ENCODE results near the gene TNFRSF25. TPM values are rescaled to one million over a fixed set of nuclear protein-coding genes. Genes with fewer than 3 reads are reported as not detected.

TNFRSF25 gene, protein sequence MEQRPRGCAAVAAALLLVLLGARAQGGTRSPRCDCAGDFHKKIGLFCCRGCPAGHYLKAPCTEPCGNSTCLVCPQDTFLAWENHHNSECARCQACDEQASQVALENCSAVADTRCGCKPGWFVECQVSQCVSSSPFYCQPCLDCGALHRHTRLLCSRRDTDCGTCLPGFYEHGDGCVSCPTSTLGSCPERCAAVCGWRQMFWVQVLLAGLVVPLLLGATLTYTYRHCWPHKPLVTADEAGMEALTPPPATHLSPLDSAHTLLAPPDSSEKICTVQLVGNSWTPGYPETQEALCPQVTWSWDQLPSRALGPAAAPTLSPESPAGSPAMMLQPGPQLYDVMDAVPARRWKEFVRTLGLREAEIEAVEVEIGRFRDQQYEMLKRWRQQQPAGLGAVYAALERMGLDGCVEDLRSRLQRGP
- total RNA-seq (2022), result 27.6 and 33.7 TPM in 2 replicates
- Bru-seq, nascent RNA, result percentile 66 among the genes with signal in this experiment
- BruChase-seq, experiment 1, labeled RNA remaining after a 6-hour chase, result percentile 91 among the genes with signal in this experiment
- BruChase-seq, experiment 2, labeled RNA remaining after a 2-hour chase, result percentile 79 among the genes with signal in this experiment
- long read RNA-seq, partial matches to known transcripts, result 0 of 14 reads
- long read RNA-seq, other reads (novel, unspliced or antisense), result 10 of 14 reads

DNA sequence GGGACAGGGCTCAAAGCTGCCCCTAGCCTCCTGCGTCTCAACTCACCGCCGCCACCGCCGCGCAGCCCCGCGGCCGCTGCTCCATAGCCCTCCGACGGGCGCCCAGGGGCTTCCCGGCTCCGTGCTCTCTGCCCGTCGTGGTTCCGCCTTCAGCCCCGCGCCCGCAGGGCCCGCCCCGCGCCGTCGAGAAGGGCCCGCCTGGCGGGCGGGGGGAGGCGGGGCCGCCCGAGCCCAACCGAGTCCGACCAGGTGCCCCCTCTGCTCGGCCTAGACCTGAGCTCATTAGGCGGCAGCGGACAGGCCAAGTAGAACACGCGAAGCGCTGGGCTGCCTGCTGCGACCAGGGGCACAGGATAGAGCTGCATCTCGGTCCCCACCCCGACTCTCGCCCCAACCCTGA lies at the start of gene TNFRSF25:
Gene TNFRSF25 (minus strand): TSS at position 151 of the 400 bp plus-strand sequence. CDS start 66 bp downstream, at position 85.
- no peak within 1 kb of the TSS for H3K27ac Mint-ChIP-seq (ENCODE audit: low read depth, unreplicated experiment)
- ChIA-PET POLR2A (no interaction called here), CTCF (interaction anchor here (1.2 kb wide), 1 partner anchor 10 kb away, joined by 5 read pairs; no protein-coding TSS in a partner anchor)
- no peak within 1 kb of the TSS for H3K4me3 Mint-ChIP-seq (ENCODE audit: unreplicated experiment)
- H3K4me1 Mint-ChIP-seq (ENCODE audit: insufficient read depth, unreplicated experiment), result peaks cover 5% of the 10 kb centered on the region
- no peak for DNase-seq (ENCODE audit: unreplicated experiment)
- BruUV-seq (replicated peaks), result no TSS peak
- TF ChIP-seq, protein P1, sequence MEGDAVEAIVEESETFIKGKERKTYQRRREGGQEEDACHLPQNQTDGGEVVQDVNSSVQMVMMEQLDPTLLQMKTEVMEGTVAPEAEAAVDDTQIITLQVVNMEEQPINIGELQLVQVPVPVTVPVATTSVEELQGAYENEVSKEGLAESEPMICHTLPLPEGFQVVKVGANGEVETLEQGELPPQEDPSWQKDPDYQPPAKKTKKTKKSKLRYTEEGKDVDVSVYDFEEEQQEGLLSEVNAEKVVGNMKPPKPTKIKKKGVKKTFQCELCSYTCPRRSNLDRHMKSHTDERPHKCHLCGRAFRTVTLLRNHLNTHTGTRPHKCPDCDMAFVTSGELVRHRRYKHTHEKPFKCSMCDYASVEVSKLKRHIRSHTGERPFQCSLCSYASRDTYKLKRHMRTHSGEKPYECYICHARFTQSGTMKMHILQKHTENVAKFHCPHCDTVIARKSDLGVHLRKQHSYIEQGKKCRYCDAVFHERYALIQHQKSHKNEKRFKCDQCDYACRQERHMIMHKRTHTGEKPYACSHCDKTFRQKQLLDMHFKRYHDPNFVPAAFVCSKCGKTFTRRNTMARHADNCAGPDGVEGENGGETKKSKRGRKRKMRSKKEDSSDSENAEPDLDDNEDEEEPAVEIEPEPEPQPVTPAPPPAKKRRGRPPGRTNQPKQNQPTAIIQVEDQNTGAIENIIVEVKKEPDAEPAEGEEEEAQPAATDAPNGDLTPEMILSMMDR (IDR thresholded peaks at IDR 0.05; ENCODE audit: unreplicated experiment), result no peak
- intact Hi-C loops (cut with micrococcal nuclease), result no loop called here
- no peaks in the 10 kb centered on the region for H3K27me3 Mint-ChIP-seq (ENCODE audit: insufficient read depth, unreplicated experiment)
- H3K36me3 Mint-ChIP-seq (ENCODE audit: insufficient read depth, unreplicated experiment), result peaks cover 50% of the 10 kb centered on the region
- no peaks in the 10 kb centered on the region for H3K9me3 Mint-ChIP-seq (ENCODE audit: unreplicated experiment)

DNA sequence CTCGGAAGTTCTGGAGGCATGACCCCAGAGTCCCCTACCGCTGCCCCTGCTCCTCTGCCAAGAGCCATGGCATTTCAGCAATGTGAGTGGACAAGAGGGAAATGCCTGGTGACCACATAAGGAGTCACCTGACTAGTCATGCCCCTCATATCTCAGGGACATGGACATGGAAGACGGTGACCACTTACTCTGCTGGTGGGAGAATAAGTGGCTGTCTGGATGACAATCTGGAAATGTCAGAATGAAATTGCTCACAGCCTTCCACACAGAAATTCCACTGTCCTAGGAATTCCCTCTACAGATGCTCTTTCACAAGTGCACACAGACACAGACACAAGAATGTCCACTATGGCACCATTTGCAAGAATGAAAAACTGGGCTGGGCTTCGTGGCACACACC lies 49.8 kb upstream of the TNFRSF25 start:
- Mint-ChIP-seq H3K4me1 (ENCODE audit: insufficient read depth, unreplicated experiment) (peaks cover 13% of the 10 kb centered on the region), H3K27ac (ENCODE audit: low read depth, unreplicated experiment) (no peak overlapping the region), H3K36me3 (ENCODE audit: insufficient read depth, unreplicated experiment) (no peaks in the 10 kb centered on the region), H3K27me3 (ENCODE audit: insufficient read depth, unreplicated experiment) (no peaks in the 10 kb centered on the region), H3K4me3 (ENCODE audit: unreplicated experiment) (no peak overlapping the region), H3K9me3 (ENCODE audit: unreplicated experiment) (no peaks in the 10 kb centered on the region)
- no TSS peak for BruUV-seq (replicated peaks)
- intact Hi-C loops (cut with micrococcal nuclease), result no loop called here
- DNase-seq (ENCODE audit: unreplicated experiment), result no peak
- TF ChIP-seq, protein P1 (IDR thresholded peaks at IDR 0.05; ENCODE audit: unreplicated experiment), result no peak
- POLR2A ChIA-PET, result no interaction called here
- CTCF ChIA-PET, result no interaction called here

DNA sequence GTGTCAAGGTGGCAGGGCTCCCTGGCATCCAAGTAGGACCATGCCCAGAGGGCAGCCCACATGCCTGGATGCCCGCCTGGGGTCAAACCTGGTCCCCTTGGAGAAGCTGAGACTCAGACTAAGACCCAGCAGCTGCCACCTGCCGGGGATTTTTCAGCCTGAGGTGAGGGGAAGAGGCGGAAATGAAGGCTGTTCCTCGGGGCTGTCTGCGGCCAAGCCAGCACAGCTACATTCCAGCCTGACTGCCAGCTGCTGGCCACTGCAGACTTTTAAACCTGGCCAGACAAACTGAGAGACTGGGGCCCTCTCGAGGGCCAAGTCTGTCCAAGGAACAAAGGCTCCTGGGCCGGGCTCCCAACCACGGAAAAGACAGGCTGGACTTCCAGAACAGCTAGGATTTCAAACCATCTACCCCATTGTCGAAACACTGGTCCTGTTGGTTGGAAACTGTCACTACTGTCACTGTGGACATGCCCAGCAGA lies 47.4 kb upstream of the TNFRSF25 start:
- CTCF ChIA-PET, result interaction anchor here (0.5 kb wide), 1 partner anchor 27 kb away, joined by 4 read pairs; no protein-coding TSS in a partner anchor
- DNase-seq (ENCODE audit: unreplicated experiment), result no peak
- TF ChIP-seq, protein P1 (IDR thresholded peaks at IDR 0.05; ENCODE audit: unreplicated experiment), result no peak
- intact Hi-C loops (cut with micrococcal nuclease), result no loop called here
- H3K4me3 Mint-ChIP-seq (ENCODE audit: unreplicated experiment), result no peak overlapping the region
- no peaks in the 10 kb centered on the region for H3K9me3 Mint-ChIP-seq (ENCODE audit: unreplicated experiment)
- BruUV-seq (replicated peaks), result no TSS peak
- no peak overlapping the region for H3K27ac Mint-ChIP-seq (ENCODE audit: low read depth, unreplicated experiment)
- no peaks in the 10 kb centered on the region for H3K36me3 Mint-ChIP-seq (ENCODE audit: insufficient read depth, unreplicated experiment)
- POLR2A ChIA-PET, result interaction anchor here (1.0 to 1.5 kb wide), 3 partner anchors 10 to 67 kb away, joined by 3 to 5 read pairs (median 3); partner anchors contain the start of gene ZBTB48
- no peaks in the 10 kb centered on the region for H3K4me1 Mint-ChIP-seq (ENCODE audit: insufficient read depth, unreplicated experiment)
- H3K27me3 Mint-ChIP-seq (ENCODE audit: insufficient read depth, unreplicated experiment), result no peaks in the 10 kb centered on the region

DNA sequence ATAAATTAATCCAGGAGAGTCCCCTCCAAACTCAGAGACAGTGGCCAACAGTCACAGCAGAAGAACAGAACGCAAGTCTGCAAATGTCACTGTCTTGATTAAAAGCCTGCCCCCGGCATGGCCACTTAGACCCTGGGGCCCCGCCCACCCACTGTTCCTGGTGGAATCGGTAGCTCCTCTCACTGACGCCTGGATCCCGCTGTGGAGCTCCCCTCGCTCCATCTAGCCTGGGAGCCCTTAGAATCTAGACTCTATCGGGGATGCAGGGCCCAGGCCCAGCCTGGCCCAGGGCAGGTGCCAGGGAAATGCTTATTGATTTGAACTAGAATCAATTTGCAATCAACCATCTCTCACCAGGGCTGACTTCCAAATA lies 46.9 kb upstream of the TNFRSF25 start:
- no TSS peak for BruUV-seq (replicated peaks)
- POLR2A ChIA-PET, result interaction anchor here (1.0 to 1.5 kb wide), 3 partner anchors 10 to 67 kb away, joined by 3 to 5 read pairs (median 3); partner anchors contain the start of gene ZBTB48
- no peaks in the 10 kb centered on the region for H3K9me3 Mint-ChIP-seq (ENCODE audit: unreplicated experiment)
- DNase-seq (ENCODE audit: unreplicated experiment), result no peak
- TF ChIP-seq, protein P1 (IDR thresholded peaks at IDR 0.05; ENCODE audit: unreplicated experiment), result no peak
- no peaks in the 10 kb centered on the region for H3K4me1 Mint-ChIP-seq (ENCODE audit: insufficient read depth, unreplicated experiment)
- no peaks in the 10 kb centered on the region for H3K27me3 Mint-ChIP-seq (ENCODE audit: insufficient read depth, unreplicated experiment)
- no peak overlapping the region for H3K4me3 Mint-ChIP-seq (ENCODE audit: unreplicated experiment)
- H3K36me3 Mint-ChIP-seq (ENCODE audit: insufficient read depth, unreplicated experiment), result no peaks in the 10 kb centered on the region
- intact Hi-C loops (cut with micrococcal nuclease), result no loop called here
- no peak overlapping the region for H3K27ac Mint-ChIP-seq (ENCODE audit: low read depth, unreplicated experiment)
- CTCF ChIA-PET, result interaction anchor here (0.5 kb wide), 1 partner anchor 27 kb away, joined by 4 read pairs; no protein-coding TSS in a partner anchor
